GM13976 (cell line): Measurements from ENCODE around the gene TMEM86B.

Experiments
- DNase-seq: peaks from one replicate; pipeline ENCODE4 v3.0.0; 2012; ENCODE audit warnings: low spot score
- in situ Hi-C: fragments of 300-500 bp; cut with MboI; formaldehyde crosslinking; loops from one replicate; pipeline ENCODE4 v1.12.0; 2022; ENCODE audit warnings: low sequenced_read_pairs, mixed read lengths, inconsistent platforms; ENCODE audit not compliant: unreplicated experiment
- TF ChIP-seq, protein P1 (sequence below): IDR thresholded peaks from 2 replicates; pipeline ENCODE4 v1.5.1; 2012; ENCODE audit warnings: borderline replicate concordance, mild to moderate bottlenecking; ENCODE audit not compliant: insufficient read depth; ENCODE audit errors: extremely low read depth, missing control alignments, control extremely low read depth

The TMEM86B gene

DNA sequence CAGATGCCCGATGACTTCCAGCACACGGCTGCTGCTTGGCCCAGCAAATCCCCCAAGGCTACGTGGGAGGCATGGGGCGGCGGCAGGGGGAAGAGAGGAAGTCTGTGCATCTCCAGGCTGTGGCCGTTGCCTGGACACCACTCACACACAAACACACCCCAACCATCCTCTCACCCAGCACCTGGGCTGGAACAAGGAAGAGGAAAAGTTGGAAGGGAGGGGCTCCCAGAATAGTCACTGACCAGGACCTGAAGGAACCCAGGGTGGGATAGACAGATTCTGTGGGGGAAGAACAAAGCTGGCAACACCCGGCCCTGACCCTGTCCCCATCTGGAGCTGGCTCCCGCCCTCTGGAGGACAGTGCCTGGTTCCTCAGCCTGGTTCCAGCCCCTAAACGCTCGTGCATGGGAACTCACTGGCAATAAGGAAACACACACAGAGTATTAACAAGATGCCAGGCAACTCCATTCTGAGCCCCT is 19.1 kb upstream of the TMEM86B start:
- no peak for DNase-seq
- in situ Hi-C loops = no loop called here
- TF ChIP-seq, protein P1, sequence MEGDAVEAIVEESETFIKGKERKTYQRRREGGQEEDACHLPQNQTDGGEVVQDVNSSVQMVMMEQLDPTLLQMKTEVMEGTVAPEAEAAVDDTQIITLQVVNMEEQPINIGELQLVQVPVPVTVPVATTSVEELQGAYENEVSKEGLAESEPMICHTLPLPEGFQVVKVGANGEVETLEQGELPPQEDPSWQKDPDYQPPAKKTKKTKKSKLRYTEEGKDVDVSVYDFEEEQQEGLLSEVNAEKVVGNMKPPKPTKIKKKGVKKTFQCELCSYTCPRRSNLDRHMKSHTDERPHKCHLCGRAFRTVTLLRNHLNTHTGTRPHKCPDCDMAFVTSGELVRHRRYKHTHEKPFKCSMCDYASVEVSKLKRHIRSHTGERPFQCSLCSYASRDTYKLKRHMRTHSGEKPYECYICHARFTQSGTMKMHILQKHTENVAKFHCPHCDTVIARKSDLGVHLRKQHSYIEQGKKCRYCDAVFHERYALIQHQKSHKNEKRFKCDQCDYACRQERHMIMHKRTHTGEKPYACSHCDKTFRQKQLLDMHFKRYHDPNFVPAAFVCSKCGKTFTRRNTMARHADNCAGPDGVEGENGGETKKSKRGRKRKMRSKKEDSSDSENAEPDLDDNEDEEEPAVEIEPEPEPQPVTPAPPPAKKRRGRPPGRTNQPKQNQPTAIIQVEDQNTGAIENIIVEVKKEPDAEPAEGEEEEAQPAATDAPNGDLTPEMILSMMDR = no peak

DNA sequence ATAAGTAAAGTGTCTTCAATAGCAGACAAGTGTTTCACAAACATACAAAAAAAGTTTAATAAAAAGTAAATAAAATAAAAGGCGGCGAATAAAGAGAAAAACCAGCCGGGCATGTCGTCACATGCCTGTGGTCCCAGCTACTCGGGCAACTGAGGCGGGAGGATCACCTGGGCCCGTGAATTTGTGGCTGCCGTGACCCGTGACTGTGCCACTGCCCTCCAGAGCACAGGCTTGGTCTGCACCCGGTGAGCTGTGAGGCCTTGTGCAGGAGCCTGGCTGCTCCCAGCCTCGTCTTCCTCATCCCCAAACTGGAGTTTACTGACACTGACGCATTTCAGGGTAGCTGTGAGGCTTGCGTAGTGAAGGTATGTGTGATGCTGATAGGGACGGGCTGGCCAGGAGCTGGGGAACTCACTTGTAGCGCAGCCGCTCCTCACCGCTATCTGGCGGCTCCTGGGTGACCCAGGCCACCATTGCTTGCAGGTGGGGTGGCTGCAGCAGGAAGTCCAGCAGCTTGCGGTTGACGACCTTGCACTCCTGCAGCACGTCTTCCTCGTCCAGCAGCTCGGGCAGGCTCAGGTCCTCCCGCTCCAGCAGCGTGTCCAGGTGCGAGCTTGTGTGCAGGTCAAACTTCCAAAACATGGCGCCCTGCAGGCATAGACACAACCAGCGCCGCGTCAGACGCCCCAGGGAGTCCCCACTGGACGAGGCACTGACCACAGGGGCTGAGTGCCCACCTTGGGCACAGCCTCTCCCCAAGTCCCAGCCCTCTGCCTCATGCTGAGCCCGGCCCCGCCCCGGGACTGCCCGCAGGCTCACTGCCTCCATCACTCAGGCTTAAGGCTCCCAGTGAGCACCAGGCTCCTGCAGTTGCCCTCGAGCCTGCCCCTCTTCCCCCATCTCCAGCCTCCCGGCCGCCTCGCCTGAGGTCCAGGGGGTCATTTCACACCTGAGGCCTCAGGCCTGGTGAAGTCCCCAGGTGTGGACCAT is 18.2 kb upstream of the TMEM86B start:
- no peak for DNase-seq
- in situ Hi-C loops = no loop called here
- TF ChIP-seq, protein P1 = no peak

DNA sequence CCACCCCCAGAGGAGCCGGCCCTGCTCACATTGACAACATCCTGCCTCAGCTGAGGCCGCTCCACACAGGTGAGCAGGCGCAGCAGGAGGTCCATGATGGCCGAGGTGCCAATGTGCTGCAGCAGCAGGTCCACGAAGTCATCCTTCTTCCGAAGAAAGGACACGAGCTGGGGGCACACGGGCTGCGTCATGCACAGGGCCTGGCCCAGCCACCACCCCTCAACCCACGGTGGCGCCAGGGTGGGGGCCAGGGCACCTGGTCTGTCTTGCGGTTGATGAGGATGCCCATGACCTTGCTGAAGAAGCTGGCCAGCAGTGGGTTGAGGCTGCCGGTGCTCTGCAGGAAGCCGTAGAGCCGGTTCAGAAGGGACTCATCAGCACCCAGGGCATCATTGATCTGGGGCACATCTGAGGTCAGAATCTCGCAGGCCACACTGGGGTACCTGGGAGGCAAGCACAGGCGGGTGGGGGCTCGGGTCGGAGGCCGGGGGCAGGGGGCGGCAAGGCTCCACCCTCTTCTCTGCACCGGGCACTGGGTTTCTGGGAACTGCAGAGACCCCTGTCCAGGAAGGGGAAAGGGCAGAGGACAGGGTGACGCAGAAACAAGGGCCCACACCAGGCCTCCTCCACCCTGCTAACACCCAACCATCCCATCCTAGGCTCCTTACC is 16.8 kb upstream of the TMEM86B start:
- DNase-seq = no peak
- in situ Hi-C loops = no loop called here
- TF ChIP-seq, protein P1 = no peak

- no peak for DNase-seq
- TF ChIP-seq, protein P1 = no peak
- in situ Hi-C loops = no loop called here
Observed at GRCh38 chr19:55244004-55244680, 15.6 kb upstream of the TMEM86B start.

DNA sequence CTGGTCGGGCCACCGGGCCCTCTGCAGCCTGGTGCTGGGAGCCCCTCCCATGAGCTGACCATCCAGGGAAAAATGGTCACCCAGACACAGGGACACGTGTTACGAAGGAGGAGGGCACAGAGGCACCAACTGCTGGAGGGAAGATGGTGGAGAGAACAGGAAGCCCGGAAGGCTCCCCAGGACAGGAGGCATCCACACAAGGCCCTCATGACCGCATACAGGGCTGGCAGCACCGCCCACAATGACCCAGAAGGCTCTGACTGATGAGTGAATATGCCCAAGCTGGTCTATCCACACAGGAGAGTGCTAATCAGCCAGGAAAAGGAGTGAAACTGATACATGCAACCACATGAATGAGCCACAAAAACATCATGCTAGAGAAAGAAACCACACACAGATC is 14.0 kb upstream of the TMEM86B start:
- TF ChIP-seq, protein P1 = no peak
- in situ Hi-C loops = no loop called here
- DNase-seq = no peak

DNA sequence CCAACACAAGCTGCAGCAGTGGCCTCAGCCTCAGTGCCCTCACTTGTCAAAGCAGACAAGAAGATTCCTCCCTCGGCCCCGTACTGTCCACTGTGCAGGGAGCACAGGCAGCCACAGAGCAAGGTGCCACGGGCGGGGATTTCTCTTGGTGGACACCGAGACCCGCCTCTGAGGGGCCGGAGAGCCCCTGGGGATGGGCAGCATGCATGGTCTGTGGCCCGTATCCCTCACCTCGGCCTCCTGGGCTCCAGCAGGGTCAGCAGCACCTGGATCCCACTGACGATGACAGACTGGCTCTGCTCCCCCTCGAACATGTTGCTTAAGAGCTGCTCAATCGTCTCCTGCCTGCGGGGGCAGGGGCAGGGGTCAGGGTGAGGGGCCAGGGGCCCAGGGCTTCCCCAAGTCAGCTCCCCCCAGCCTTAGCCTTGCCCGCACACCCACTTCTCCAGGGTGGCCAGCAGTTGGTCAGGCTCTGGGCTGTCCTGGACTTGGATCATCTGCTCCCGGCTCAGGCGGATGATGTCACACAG is 13.4 kb upstream of the TMEM86B start:
- DNase-seq = no peak
- in situ Hi-C loops = no loop called here
- TF ChIP-seq, protein P1 = no peak
